Activated T-helper 1 cell treated with Interleukin-2 at 50 U/mL for 16 hours (primary cell): ENCODE measurements around the gene TFDP2.
"Not testable (repeated sequence)": the region's sequence is repeated elsewhere in the genome, so short reads cannot be mapped to it uniquely, and the experiment has no call there.

Experiments
- DNase-seq: peaks from one replicate; pipeline ENCODE4 v3.0.0-alpha.2; 2020; ENCODE audit warnings: low read depth

TFDP2 gene

DNA sequence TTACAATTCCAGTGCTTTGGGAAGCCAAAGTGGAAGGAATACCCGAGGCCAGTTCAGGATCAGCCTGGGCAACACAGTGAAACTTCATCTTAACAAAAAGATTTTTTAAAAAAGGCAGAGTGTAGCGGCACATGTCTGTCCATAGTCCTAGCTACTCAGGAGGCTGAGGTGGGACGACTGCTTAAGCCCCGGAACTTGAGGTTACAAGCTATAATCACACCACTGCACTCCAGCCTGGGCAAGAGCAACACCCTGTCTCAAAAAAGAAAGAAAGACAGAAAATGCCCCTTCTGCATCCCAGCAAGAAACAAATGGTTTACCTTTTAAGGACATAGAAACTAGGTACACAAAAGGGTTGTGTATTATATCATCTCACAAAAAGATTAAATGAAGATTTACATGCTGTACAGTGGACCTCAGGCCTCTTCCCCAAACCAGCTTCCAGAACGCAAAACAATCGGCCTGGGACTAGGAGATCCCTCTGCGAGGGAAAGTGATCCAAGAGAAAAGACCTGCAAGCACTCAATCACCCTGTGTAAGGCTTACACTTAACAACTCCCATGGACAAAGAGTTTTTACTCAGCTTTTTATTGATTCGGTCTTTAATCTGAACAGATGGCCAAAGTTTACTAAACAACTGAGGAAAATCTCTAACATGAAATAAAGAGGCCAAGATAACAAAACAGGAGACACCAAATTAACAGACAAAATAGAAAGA, 21.2 kb downstream of the TFDP2 start:
- DNase-seq, result no peak

DNA sequence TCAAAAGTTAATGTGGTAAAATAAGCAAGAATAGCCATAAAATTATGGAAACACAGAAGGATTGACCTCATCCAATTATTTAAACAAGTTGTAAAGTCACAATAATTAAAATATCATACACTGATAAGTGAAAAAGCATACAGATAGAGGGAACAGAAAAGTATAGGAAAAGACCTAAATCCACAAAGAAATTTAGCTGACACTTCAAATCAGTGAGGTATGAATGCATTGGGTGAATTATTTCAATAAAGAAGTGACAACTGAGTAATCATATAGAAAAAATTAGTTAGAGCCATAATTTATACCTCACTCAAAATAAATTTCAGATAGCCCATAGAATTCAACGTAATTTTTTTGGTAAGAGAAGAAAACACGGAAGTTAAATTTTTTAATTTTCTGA, 25.1 kb downstream of the TFDP2 start:
- DNase-seq, result no peak

DNA sequence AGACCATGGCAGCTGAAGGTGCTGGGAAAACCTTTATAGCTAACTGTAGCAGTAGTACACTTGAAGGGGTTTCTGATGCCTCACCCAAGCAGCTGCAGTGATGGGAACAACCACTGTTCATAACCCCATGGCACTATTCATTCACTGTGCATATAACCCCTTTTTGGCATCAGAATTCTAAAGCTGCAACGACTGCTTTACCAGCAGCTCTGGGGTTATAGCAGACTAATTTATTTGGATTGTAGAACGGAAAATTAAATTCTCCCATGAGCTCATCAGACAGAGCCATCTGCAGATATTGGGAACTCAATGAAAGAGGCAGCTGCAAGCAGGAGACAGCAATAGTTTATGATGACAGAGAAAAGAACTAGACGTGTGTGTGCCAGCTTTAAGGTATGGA, 28.6 kb downstream of the TFDP2 start:
- no peak for DNase-seq

DNA sequence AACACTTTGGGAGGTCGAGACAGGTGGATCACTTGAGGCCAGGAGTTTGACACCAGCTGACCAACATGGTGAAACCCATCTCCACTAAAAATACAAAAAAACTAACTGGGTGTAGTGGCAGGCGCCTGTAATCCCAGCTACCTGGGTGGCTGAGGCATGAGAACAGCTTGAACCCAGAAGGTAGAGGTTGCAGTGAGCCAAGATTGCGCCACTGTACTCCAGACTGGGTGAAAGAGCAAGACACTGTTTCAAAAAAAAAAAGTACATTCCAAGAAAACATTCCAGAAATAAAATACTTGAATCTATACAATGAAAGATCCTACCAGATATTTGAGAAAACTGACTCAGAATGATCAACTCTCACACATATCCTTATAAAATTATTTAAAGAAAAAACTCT, 30.4 kb downstream of the TFDP2 start:
- DNase-seq, result no peak

DNA sequence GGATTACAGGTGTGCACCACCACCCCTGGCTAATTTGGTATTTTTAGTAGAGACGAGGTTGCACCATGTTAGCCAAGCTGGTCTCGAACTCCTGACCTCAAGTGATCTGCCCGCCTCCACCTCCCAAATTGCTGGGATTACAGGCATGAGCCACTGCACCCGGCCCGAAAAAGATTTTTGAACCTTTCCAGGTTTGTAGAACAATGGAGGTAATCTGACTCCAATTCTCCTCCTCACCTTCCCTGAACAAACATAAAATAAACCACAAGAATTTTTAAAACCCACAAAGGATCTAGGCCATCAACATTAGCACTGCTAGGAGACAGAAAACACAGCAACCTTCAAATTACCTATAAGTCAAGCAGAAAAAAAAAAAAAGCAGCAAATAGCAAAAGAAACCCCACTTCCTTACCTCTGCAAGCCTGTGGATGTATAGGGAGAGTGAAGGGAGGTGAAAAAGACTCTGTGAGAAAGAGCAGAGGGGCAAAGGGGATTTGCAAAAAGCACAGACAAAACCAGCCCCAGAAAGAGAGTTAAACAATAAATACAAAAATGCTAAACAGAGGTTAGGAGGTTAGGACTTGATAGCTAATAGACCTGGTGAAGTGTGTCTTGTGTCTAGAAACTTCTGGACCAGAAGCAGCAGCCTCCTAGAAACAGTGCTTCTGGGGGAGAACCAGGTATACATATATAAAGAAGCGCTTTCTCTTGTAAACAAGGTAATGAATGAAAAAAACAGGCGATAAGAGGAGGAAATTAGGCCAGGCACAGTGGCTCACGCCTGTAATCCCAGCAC, 32.1 kb downstream of the TFDP2 start:
- no peak for DNase-seq

DNA sequence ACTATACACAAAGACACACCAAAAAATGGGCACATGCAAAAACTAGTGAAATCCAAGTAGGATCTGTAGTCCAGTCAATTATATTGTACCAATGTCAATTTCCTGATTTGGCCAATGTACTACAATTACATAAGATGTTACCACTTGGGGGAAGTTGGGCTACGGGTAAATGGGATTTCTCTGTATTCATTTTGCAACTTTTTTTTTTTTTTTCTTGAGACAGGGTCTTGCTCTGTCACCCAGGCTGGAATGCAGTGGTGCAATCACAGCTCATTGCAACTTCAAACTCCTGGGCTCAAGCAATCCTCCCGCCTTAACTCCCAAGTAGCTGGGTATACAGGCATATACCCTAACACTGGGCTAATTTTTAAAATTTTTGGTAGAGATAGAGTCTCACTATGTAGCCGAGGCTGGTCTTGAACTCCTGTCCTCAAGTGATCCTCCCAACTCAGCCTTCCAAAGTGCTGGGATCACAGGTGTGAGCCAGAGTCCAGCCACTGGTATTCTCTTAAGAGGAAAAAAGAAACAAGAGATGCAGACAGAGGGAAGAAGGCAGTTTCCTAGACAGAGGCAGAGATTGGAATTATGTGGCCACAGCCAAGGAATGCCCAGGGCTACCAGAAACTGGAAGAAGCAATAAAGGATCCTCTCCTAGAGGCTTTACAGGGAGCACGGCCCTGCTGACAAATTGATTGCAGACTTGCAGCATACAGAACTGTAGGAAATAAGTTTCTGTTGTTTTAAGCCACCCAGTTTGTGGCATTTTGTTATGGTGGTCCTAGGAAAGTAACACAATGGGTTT, 33.3 kb downstream of the TFDP2 start:
- DNase-seq, result no peak

DNA sequence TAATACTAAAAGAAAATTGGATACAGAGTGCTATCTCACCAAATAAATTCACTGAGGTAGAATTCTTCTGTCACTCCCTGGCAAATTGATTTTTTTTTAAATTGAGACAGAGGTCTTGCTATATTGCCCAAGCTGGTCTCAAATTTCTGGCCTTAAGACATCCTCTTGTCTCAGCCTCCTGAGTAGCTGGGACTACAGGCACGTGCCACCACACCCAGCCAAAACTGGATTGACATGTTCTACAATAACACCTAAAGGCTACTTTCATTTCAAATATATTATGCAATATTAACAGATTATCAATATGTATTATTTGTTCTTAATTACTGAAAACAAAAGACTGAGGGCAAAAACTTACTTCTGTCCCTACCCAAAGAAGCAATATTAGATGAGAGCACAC, 36.7 kb downstream of the TFDP2 start:
- DNase-seq, result no peak

DNA sequence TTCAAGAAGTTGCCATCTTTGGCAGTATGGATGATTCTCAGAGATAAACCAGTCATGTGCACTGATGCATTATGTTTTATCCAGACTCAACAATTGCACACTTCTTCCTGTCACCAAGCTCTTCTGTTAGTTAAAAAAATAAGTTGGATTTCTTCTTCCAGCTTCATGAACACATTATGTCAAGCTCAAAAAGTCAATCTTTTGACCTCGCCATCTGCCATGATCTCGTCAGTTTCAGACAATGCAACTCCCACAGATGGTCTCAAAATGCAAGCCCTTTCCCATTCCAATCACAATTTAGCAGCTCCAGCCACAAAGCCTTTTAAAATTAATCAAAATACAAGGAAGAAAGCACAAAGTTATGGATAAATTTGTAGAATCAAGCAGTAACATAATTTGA, 42.8 kb downstream of the TFDP2 start:
- DNase-seq, result no peak

DNA sequence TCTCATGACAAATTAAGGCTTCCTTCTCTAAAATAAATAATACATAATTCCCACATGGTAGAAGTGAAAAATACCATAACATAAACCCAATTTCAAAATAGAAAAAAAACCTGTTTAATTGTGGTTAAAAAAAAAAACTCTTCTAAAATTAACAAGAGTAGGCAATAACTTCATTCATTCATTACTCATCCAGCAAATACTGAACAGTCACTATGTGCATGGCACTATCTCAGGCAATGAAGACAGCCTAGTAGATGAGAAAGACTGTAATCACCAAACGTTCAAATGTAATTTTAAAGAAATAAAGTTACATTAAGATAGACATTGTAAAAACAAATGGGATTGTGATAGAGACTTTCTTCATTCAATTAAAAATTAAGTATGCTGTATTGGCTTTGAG, 43.4 kb downstream of the TFDP2 start:
- no peak for DNase-seq

DNA sequence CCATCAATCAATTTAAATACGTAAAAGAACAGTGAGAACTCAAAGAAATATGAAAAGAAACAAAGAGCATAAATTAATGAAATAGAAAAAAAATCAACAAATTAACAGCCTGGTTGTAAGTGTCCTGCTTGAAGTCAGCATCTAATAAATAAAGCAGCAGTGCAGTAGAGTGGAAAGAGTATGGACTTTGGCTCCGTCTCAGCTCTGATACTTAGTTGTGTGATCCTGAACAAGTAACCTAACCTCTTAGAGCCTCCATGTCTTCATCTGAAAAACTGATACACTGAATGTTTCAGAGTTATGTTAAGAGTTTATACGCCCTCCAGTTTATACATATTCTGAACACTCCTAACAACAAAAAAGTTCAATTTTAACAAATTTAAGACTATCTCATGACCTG, 44.6 kb downstream of the TFDP2 start:
- no peak for DNase-seq

DNA sequence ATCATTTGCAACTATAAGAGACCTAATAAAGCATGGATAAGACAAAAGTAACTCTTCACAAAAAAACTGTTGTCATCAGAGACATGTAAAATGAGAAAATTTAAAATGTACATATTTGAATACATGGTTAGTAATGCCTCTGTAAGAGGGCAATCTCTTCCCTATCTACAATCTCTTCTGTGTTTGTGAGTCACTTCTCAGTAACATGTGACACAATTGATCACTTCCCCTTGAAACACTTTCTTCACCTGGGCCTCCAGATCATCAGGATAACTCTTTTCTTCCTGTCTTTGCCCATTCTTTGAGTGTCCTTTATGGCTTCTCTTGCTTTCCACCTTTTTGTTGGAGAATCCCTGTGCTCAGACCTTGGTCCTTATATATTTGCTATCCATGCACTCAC, 50.4 kb downstream of the TFDP2 start:
- no peak for DNase-seq

DNA sequence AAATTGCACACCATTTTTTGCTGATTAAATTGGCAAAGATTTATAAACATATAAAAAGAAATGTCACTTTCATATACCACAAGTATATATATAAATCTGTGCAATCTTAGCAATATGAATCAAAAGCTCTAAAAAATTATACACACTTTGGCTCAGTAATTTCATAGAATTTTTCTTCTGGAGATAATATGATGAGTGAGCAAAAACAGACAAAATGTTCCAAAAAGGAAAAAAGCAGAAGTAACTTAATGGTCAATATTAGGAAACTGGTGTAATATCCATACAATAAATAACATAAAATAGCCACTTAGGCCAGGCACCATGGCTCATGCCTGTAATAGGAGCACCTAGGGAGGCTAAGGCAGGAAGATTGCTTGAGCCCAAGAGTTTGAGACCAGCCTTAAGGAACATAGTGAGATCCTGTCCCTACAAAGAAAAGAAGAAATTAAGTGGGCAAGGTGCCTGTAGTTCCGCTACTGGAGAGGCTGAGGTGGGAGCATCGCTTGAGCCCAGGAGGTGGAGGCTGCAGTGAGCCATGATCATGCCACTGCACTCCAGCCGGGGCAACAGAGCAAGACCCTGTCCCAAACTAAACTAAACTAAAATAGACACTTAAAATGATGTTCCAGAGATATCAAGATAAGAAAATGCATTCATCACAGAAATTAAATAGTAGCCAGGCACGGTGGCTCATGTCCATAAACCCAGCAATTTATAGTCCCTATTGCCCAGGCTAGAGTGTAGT, 52.1 kb downstream of the TFDP2 start:
- DNase-seq, result no peak

DNA sequence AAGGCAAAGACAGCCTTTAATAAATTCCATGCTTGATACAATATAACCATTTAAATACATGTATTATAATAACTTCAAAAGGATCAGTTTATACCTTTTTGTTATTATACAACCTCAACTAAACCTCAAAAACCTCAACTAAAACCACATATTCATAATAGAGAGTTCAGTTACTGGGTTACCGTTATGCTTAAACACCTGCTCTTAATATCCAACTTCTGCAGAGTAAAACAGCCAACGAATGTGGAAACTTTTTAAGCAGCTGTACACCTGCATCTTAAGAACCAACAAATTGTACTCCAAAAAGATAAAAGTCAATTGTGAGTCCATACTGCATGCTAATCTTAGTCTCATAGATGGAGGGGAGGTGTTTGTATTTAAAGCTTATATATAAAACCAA, 53.5 kb downstream of the TFDP2 start:
- no peak for DNase-seq

DNA sequence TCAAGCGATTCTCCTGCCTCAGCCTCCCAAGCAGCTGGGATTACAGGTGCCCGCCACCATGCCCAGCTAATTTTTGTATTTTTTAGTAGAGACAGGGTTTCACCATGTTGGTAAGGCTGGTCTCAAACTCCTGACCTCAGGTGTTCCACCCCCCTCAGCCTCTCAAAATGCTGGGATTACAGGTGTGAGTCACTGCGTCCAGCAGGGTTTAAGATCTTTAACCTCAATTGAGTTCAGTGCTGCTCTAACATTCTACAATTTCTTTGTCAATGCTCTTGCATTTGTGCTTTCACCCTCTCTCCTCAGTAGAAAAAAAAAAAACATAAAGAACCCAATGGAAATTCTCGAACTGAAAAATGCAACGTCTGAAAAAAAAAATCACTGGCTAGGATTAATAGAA, 60.4 kb downstream of the TFDP2 start:
- DNase-seq, result not testable (repeated sequence)

DNA sequence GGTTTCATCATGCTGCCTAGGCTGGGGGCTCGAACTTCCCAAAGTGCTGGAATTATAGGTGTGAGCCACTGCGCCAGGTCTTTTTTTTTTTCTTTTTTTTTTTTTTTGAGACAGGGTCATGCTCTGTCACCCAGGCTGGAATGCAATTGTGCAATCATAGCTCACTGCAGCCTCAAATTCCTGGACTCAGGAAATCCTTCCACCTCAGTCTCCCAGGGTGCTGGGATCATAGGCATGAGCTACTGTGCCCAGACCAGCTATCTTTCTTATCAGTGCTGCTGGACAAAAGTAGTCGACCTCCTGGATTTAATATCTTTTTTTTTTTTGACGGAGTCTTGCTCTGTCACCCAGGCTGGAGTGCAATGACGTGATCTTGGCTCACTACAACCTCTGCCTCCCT, 60.8 kb downstream of the TFDP2 start:
- DNase-seq, result no peak

DNA sequence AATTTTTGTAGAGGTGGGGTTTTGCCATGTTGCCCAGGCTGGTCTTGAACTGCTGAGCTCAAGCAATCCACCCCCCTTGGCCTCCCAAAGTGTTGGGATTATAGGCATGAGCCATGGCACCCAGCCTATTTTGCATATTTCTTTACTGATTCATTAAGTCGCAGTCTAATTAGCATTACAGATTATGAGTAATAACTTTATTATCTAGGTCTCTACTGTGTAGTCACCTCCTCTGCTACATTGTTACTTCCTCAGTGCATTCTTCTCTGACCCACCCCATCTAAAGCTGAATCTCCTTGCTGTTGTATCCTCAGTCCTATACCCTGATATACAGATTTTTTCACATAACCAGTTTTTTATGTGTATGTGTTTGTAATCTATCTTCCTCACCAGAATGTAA, 61.7 kb downstream of the TFDP2 start:
- DNase-seq, result no peak

DNA sequence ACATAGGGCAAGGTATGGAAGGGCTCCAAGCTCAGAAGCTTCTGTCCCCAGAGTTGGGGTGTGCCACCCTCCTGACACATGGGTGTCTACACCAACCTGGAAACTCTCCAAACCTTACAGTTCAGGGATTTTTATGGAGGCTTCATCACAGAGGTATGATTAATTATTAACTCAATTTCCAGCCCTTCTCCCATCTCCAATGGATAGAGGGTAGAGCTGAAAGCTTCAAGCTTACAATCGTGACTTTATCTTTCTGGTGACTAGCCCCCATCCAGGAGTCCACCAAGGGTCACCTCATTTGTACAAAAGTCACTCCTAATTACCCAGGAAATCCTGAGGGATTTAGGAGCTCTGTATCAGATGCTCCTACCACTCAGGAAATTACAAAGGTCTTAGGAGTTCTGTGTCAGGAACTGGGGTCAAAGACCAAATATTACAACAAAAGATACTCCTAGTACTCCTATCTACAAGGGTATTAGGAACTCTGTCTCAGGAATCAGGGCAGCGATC, 62.7 kb downstream of the TFDP2 start:
- no peak for DNase-seq

DNA sequence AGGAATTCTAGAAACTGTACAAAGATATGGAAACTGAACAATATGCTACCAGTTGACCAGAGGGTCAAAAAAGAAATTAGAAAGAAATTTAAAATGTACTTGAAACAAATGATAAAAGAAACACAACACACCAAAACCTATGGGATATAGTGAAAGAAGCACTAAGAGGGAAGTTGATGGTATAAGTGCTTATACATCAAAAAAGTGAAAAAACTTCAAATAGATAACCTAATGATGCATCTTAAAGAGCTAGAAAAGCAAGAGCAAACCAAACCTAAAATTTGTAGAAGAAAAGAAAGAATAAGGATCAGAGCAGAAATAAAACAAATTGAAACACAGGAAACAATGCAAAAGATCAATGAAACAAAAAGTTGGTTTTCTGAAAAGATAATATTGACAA, 68.2 kb downstream of the TFDP2 start:
- DNase-seq, result no peak

DNA sequence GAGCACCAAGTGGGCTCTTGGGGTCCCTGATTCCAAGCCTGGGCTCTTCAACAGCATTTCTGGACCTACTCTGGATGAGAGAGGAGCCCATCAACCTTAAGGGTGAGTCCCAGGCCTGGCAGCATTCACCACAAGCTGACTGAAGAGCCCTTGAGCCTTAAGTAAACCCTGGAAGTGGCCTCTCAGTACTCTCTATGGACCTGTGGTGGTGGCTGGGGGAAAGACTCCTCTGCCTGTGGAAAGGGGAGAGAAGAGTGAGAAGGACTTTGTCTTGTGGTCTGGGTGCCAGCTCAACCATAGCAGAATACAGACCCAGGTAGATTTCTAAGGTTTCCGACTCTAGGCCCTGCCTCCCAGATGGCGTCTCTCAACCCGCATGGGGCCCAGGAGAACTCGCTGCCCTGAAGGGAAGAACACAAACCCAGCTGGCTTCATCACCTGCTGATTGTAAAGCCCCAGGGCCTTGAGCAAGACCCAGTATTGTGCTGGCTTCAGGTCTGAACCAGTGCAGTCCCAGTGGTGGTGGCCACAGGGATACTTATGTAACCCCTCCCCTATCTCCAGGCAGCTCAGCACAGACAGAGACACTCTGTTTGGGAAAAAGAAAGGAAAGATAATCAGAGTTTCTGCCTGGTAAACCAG, 71.4 kb downstream of the TFDP2 start:
- DNase-seq, result no peak

DNA sequence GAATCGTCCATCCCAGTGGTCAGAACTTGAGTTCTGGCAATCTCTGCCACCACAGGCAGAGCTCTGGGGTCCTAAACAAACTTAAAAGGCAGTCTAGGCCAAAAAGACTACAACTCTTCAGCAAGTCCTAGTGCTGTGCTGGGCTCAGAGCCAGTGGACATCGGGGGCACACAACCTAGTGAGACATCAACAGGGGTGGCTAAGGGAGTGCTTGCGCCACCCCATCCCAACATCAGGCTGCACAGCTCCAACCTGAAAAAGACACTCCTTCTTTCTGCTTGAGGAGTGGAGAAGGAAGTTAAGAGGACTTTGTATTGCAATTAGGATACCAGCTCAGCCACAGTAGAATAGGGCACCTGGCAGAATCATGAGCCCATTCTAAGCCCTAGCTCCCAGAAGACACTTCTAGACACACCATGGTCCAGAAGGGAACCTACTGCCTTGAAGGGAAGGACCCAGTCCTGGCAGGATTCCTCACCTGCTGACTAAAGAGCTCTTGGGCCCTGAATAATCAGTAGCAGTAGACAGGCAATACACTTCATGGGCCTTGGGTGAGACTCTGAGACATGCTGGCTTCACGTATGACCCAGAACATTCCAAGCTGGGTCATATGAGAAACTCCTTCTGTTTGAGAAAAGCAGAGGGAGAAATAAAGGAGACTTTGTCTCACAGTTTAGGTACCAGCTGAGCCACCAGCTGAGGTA, 72.0 kb downstream of the TFDP2 start:
- no peak for DNase-seq

DNA sequence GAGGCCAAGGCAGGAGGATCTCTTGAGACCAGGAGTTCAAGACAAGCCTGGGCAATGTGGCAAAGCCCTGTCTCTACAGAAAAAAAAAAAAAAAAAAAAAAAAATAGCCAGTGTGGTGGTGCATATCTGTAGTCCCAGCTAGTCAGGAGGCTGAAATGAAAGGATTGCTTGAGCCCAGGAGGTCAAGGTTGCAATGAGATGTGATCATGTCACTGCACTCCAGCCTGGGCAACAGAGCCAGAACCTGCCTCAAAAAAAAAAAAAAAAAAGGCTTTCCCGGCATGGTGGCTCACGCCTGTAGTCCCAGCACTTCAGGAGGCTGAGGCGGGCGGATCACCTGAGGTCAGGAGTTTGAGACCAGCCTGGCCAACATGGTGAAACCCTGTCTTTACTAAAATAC, 73.7 kb downstream of the TFDP2 start:
- DNase-seq, result not testable (repeated sequence)
